NCI-H524 treated with DMSO at 0.1 percent for 48 hours (cell line): ENCODE results near the gene LRFN4.

Source experiments
- DNase-seq: peaks from one replicate; lab custom pipeline; 2025; lab: John Stamatoyannopoulos, UW

The LRFN4 gene

GRCh38 chr11:66889960-66890359 lies 33.1 kb downstream of the LRFN4 start:
- DNase-seq = no peak

- no peak for DNase-seq
Observed at GRCh38 chr11:66891851-66892660, 35.2 kb downstream of the LRFN4 start.

GRCh38 chr11:66892911-66893310 lies 36.0 kb downstream of the LRFN4 start:
- DNase-seq = no peak

- DNase-seq = no peak
Observed at GRCh38 chr11:66894141-66894540, 37.3 kb downstream of the LRFN4 start.

GRCh38 chr11:66901964-66902390 lies 45.1 kb downstream of the LRFN4 start:
- DNase-seq = no peak

- no peak for DNase-seq
Observed at GRCh38 chr11:66902486-66903177, 45.8 kb downstream of the LRFN4 start.

- no peak for DNase-seq
Observed at GRCh38 chr11:66904055-66904454, 47.2 kb downstream of the LRFN4 start.

- DNase-seq = no peak
Observed at GRCh38 chr11:66904561-66904960, 47.7 kb downstream of the LRFN4 start.

- no peak for DNase-seq
Observed at GRCh38 chr11:66904981-66905521, 48.2 kb downstream of the LRFN4 start.

GRCh38 chr11:66905631-66906030 lies 48.8 kb downstream of the LRFN4 start:
- DNase-seq = no peak

- no peak for DNase-seq
Observed at GRCh38 chr11:66906061-66906733, 49.3 kb downstream of the LRFN4 start.

GRCh38 chr11:66907751-66908630 lies 51.1 kb downstream of the LRFN4 start:
- no peak for DNase-seq

GRCh38 chr11:66909181-66909580 lies 52.3 kb downstream of the LRFN4 start:
- DNase-seq = no peak

GRCh38 chr11:66910016-66910415 lies 53.2 kb downstream of the LRFN4 start:
- DNase-seq = no peak
